Calu3 (cell line): ENCODE measurements around the gene HTR3B. TPM values are rescaled to one million over a fixed set of nuclear protein-coding genes. Genes with fewer than 3 reads are reported as not detected.

Source experiments
- BruUV-seq: library from RNA; stranded (reverse); fragments of 400-500 nt; replicated peaks from 2 replicates; lab custom pipeline; 2021; lab: Mats Ljungman, UMichigan
- CTCF ChIA-PET: fragments of 300-600 bp; sonication (Branson Sonifier 250); formaldehyde crosslinking; loops from one replicate; lab custom pipeline; 2022; ENCODE audit warnings: antibody characterized with exemption; lab: Charles Lee
- DNase-seq: peaks from one replicate; pipeline ENCODE4 v3.0.0; 2022
- H3K27ac Mint-ChIP-seq: one replicate; pipeline ENCODE4 v1.8.0; 2022; ENCODE audit warnings: mixed read lengths; ENCODE audit not compliant: unreplicated experiment
- H3K27me3 Mint-ChIP-seq: one replicate; pipeline ENCODE4 v1.8.0; 2022; ENCODE audit warnings: mixed read lengths; ENCODE audit not compliant: unreplicated experiment
- H3K36me3 Mint-ChIP-seq: one replicate; pipeline ENCODE4 v1.8.0; 2022; ENCODE audit warnings: mild to moderate bottlenecking, moderate library complexity, mixed read lengths; ENCODE audit not compliant: insufficient read depth, unreplicated experiment
- H3K4me1 Mint-ChIP-seq: one replicate; pipeline ENCODE4 v1.8.0; 2022; ENCODE audit warnings: mild to moderate bottlenecking, low read depth, mixed read lengths; ENCODE audit not compliant: unreplicated experiment
- H3K4me3 Mint-ChIP-seq: one replicate; pipeline ENCODE4 v1.8.0; 2022; ENCODE audit warnings: mild to moderate bottlenecking, low read depth, moderate library complexity, mixed read lengths; ENCODE audit not compliant: unreplicated experiment
- H3K9me3 Mint-ChIP-seq: one replicate; pipeline ENCODE4 v1.8.0; 2022; ENCODE audit warnings: low read depth, mixed read lengths; ENCODE audit not compliant: unreplicated experiment
- intact Hi-C: fragments of 100-400 bp; cut with micrococcal nuclease; formaldehyde crosslinking; loops from one replicate; pipeline ENCODE4 v1.10.0; 2022; ENCODE audit not compliant: unreplicated experiment
- total RNA-seq: library from RNA; stranded (reverse); gene quantifications from 2 replicates; pipeline ENCODE4 v1.2.3, GENCODE V29; 2022
- TF ChIP-seq, protein P1 (sequence below): fragments of 200-600 bp; IDR thresholded peaks from one replicate; pipeline ENCODE4 v1.8.0; 2022; ENCODE audit warnings: antibody characterized with exemption; ENCODE audit not compliant: unreplicated experiment

Gene HTR3B
- total RNA-seq, 1 experiment from 2014 or later: not detected

DNA sequence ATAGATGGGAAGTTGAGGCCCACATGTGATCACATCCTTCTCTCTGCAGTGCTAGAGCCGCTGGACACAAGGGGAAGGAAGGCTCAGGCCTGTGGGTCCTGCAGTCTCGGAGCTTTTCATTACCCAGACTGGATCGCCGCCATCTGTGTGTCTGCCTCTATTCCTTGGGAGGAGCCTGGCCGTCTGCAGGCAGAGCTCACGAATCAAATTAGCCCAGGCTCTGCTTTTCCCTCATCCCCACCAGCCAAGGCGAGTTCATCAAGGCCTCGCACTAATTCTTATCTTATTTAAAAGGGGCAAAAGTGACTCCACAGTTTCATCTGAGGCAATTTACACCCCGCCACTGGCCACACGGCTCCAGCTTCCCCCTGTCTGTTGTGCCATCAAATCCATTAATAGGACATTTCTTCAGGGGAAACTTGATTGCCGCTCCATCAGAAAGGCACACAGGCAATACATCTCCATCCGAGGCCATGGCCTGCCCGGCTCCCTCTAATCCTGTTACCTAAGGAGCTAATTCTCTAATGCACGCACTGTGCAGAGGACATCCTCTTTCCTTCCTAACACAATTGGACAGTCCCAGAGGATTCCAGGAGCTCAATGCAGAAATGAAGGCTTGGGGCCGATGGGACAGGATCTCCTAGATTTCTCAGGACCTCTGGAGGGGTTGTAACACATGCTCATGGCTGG lies 67.1 kb downstream of the HTR3B start:
- H3K4me1 Mint-ChIP-seq: peaks cover 8% of the 10 kb centered on the region
- no peak overlapping the region for H3K4me3 Mint-ChIP-seq
- no peaks in the 10 kb centered on the region for H3K9me3 Mint-ChIP-seq
- H3K27me3 Mint-ChIP-seq: peaks cover 29% of the 10 kb centered on the region
- DNase-seq: no peak
- peaks cover 8% of the 10 kb centered on the region for H3K36me3 Mint-ChIP-seq
- intact Hi-C loops: loop anchor here (10.0 kb wide), 1 partner anchor 77 kb away; no protein-coding TSS in a partner anchor
- BruUV-seq: no TSS peak
- CTCF ChIA-PET: no interaction called here
- TF ChIP-seq, protein P1, sequence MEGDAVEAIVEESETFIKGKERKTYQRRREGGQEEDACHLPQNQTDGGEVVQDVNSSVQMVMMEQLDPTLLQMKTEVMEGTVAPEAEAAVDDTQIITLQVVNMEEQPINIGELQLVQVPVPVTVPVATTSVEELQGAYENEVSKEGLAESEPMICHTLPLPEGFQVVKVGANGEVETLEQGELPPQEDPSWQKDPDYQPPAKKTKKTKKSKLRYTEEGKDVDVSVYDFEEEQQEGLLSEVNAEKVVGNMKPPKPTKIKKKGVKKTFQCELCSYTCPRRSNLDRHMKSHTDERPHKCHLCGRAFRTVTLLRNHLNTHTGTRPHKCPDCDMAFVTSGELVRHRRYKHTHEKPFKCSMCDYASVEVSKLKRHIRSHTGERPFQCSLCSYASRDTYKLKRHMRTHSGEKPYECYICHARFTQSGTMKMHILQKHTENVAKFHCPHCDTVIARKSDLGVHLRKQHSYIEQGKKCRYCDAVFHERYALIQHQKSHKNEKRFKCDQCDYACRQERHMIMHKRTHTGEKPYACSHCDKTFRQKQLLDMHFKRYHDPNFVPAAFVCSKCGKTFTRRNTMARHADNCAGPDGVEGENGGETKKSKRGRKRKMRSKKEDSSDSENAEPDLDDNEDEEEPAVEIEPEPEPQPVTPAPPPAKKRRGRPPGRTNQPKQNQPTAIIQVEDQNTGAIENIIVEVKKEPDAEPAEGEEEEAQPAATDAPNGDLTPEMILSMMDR: no peak
- H3K27ac Mint-ChIP-seq: no peak overlapping the region

DNA sequence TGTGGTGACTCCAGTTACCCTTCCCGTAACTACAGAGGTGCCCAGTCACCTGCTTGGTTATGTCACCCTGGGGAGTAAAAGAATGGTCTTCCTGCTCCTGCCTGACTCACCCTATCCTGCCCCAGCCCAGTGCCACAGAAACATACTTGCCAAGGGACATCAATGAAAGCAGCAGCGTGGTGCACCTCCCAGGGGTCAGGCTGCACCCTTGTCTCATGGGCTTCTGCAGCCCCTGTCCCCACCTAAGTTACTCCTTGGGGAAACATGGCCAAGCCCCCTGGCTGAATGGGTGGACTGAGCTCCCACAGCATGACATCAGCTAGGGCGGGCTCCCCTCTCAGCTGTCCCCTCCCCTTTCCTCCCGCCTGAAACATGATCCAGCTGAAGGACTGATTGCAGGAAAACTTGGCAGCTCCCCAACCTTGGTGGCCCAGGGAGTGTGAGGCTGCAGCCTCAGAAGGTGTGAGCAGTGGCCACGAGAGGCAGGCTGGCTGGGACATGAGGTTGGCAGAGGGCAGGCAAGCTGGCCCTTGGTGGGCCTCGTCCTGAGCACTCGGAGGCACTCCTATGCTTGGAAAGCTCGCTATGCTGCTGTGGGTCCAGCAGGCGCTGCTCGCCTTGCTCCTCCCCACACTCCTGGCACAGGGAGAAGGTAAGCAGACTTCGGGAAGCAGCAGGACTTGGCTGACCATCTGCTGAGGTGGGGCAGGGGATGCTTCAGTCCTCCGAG lies 70.3 kb downstream of the HTR3B start, which contains the start of gene HTR3A:
Gene HTR3A, plus strand, starts transcription at position 368 of the 730 bp plus-strand sequence. Its CDS starts 218 bp downstream, at position 586.
- DNase-seq: peak; percentile 87
- CTCF ChIA-PET: interaction anchor here (0.6 to 0.9 kb wide), 2 partner anchors 79 to 1695 kb away, joined by 3 to 6 read pairs; no protein-coding TSS in a partner anchor
- peaks cover 8% of the 10 kb centered on the region for H3K4me1 Mint-ChIP-seq
- no TSS peak for BruUV-seq
- no peak within 1 kb of the TSS for H3K27ac Mint-ChIP-seq
- H3K36me3 Mint-ChIP-seq: peaks cover 8% of the 10 kb centered on the region
- H3K4me3 Mint-ChIP-seq: peak within 1 kb of the TSS; percentile 19
- intact Hi-C loops: loop anchor here (10.0 kb wide), 1 partner anchor 80 kb away; no protein-coding TSS in a partner anchor
- TF ChIP-seq, protein P1: no peak
- H3K27me3 Mint-ChIP-seq: peaks cover 37% of the 10 kb centered on the region
- H3K9me3 Mint-ChIP-seq: no peaks in the 10 kb centered on the region

DNA sequence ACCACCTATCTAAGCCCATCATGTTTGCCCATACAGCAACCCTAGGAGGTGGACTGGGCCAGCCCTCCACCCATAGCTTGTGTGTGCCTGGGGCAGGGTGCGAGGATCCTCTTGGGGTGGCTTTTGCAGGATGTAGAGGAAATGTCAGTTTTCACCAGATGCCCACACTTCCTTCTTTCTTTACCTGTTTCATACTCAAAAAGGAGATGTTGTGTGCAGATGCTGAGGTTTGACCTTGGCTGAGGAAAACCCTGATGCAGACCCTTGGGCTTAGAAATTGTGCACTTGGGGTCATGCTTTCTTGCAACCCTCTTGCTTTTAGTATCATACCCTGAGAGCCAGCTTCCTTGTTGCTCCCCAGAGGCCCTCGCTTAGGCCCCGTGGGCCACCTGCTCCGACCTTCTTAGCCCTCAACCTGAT lies 72.5 kb downstream of the HTR3B start:
- intact Hi-C loops: loop anchor here (10.0 kb wide), 1 partner anchor 82 kb away; no protein-coding TSS in a partner anchor
- H3K27me3 Mint-ChIP-seq: peaks cover 52% of the 10 kb centered on the region

DNA sequence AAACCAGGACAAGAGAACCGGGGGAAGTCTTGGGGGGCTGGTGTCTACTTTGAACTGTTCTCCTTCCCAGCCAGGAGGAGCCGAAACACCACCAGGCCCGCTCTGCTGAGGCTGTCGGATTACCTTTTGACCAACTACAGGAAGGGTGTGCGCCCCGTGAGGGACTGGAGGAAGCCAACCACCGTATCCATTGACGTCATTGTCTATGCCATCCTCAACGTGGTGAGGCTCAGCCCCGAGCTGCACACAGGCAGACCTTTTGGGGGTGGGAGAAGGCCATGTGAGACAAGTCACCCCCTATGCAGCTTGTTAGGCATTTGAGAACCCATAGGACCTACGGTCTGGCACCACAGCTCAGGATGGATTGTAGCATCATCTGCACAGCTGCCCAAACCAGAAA lies 73.1 kb downstream of the HTR3B start:
- Mint-ChIP-seq H3K27me3 (peaks cover 55% of the 10 kb centered on the region), H3K27ac (no peak overlapping the region), H3K4me1 (peaks cover 8% of the 10 kb centered on the region), H3K36me3 (peaks cover 8% of the 10 kb centered on the region), H3K9me3 (no peaks in the 10 kb centered on the region), H3K4me3 (no peak overlapping the region)
- CTCF ChIA-PET: no interaction called here
- TF ChIP-seq, protein P1: no peak
- intact Hi-C loops: loop anchor here (10.0 kb wide), 1 partner anchor 83 kb away; no protein-coding TSS in a partner anchor
- no TSS peak for BruUV-seq
- DNase-seq: no peak

More for the DNA sequence above, 72.5 kb downstream of the HTR3B start:
- CTCF ChIA-PET: interaction anchor here (1.3 kb wide), 1 partner anchor 8 kb away, joined by 3 read pairs; no protein-coding TSS in a partner anchor
- peaks cover 8% of the 10 kb centered on the region for H3K4me1 Mint-ChIP-seq
- peaks cover 8% of the 10 kb centered on the region for H3K36me3 Mint-ChIP-seq
- no peak overlapping the region for H3K4me3 Mint-ChIP-seq
- BruUV-seq: no TSS peak
- DNase-seq: no peak
- no peak overlapping the region for H3K27ac Mint-ChIP-seq
- TF ChIP-seq, protein P1: no peak
- no peaks in the 10 kb centered on the region for H3K9me3 Mint-ChIP-seq
